ENCODE measurements around the gene SERGEF.

SERGEF gene

GRCh38 chr11:17779861-17780594 lies 232.8 kb downstream of the SERGEF start:
- no peak for DNase-seq

DNA sequence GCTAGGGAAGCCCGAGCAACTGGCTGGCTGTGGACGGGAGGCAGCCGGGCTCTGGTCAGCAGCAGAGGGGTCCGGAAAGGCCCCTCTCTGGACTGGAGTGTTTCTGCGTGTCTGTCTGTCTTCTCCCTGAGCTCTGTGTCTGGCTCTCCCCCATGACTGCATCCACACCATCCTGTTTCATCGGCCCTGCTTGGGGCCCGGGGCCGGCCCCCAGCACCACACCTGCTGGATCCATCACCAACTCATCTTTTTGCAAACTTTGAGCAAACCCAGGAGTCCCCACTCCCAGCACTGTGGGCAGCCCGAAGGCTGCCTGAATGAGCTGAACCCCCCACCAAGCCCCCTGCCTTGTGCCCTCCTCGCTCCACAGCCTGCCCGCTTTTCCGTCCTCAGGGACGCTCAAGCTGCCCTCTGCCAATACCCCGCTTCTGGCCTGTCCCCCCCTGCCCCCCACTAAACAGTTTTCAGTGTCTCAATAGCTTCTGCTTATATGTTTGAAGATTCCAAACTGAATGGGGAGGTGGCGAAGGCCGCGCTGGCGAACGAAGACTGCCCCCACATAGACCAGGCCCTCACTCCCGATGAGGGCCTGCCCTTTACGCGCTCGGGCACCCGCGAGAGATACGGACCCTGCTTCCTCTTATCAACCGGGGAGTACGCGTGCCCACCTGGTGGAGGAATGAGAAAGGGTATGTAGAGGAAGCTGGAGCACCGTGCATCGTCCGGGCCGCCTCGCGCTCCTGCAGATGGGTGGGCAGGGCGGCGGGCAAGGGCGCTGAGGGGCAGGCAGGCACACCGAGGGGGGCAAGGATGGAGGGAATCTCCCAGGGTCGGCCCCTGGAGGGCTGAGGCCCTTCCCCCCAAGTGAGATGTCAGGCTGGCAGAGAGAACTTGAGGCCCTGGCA lies 233.6 kb downstream of the SERGEF start:
- DNase-seq = no peak

- no peak for DNase-seq
Measured at GRCh38 chr11:17778352-17778751, 234.5 kb downstream of the SERGEF start.

- DNase-seq = no peak
Measured at GRCh38 chr11:17777738-17778091, 235.1 kb downstream of the SERGEF start.

GRCh38 chr11:17777086-17777737 lies 235.6 kb downstream of the SERGEF start:
- DNase-seq = no peak

GRCh38 chr11:17776212-17776875 lies 236.5 kb downstream of the SERGEF start:
- DNase-seq = no peak

DNA sequence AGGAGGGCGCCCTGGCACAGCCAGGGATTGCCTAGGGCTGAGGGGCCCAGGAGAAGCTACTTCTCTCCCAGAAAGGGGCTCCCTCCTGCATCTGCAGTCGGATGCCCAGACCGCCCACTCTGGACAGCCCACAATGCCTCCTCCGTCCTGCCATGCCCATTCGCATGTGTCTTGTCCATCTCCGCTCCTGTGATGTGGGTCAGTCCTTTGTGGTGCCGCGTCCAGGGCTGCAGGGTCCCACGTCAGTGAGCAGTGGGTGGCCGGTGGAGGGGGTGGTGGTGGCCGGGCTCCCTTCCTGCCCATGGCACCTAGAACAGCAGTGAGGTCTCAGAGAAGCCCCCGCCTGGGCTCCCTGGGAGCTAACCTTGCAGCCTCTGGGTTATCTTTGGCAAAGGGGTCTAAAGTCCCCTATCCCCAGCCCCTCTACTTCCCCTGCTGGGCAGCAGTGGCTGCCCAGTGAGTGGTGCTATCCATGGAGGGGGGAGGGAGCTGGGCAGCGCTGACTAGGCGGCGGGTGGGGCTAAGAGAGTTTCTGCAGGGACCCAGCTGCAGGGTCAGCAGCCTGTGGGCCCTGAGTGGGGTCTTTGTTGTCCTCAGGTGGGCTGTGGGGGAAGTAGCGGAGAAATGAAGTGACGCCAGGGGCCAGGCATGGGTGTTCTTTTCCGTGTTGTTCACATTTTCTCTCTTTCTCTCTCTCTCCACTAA lies 237.2 kb downstream of the SERGEF start:
- no peak for DNase-seq

DNA sequence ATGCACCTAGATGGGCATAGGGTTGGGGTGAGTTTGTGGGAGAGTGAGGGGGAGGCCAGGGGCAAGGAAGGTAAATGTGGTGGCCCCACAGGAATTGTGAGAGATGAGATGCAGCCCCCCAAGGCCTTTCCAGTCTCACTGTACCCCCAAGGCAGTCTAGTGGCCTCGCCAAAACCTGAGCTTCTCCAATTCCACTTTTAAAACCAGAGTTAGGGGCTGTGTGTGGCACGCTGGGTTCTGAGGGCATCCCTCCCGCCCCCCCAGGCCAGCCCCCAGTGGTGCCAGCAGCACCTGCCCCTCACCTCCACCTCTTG lies 237.9 kb downstream of the SERGEF start:
- no peak for DNase-seq

DNA sequence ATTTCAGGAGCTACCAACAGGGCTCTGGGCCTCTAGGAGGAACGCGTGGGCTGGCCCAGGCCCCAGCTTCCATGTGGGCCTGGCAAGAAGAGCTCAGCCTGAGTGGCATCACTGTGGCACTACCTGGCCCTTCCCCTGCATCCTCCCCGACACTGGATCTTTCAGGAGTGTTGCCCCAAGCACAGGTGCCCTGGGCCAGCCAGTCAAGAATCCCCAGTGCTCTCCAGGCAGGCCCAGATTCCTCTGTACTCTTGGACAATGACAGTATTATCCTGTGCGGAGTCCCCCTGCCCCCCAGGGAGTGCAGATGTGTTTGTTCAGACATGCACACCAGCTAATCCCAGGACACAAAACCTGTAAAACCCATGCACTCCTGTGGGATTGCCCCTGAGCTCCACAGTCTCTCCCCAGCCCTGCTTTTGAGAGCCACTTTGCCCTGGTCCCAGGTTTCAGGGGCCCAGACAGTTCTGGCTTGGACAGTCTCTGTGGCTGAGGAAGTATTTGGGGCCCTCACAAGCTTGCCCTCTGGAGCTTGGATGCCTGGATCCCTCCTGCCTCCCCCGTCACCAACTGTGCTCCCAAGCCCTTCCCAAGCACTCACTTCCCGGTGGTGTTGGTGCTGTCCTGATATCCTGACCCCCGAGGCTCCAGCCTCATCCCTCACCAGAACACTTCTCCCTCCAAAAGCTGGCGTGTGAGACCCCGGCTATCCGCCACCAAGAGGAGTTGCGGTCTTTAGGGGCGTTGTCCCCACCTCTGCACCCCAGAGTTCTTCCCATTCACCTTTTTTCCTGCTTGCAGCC lies 238.4 kb downstream of the SERGEF start:
- DNase-seq = no peak

- DNase-seq = no peak
Measured at GRCh38 chr11:17773674-17774073, 239.2 kb downstream of the SERGEF start.

GRCh38 chr11:17772704-17773600 lies 239.9 kb downstream of the SERGEF start:
- DNase-seq = no peak

DNA sequence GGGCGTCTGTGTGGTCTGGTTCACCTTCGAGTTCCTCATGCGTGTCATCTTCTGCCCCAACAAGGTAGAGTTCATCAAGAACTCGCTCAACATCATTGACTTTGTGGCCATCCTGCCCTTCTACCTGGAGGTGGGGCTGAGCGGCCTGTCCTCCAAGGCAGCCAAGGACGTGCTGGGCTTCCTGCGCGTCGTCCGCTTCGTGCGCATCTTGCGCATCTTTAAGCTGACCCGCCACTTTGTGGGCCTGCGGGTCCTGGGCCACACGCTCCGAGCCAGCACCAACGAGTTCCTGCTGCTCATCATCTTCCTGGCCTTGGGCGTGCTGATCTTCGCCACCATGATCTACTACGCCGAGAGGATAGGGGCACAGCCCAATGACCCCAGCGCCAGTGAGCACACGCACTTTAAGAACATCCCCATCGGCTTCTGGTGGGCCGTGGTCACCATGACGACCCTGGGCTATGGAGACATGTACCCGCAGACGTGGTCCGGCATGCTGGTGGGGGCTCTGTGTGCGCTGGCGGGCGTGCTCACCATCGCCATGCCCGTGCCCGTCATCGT lies 240.9 kb downstream of the SERGEF start:
- no peak for DNase-seq

DNA sequence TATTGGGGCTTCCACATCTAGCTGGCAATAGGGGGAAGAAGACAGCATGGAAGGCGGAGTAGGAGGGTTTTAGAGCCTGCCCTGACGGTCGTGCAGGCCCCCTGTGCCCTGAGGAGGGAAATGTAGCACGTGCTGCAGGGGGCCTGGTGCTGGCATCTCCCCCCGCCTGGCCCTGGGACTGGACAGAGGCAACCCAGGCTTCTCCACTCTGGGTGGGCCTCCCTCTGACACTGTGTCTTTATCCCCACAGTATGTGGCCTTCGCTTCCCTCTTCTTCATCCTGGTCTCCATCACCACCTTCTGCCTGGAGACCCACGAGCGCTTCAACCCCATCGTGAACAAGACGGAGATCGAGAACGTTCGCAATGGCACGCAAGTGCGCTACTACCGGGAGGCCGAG lies 241.4 kb downstream of the SERGEF start:
- no peak for DNase-seq

DNA sequence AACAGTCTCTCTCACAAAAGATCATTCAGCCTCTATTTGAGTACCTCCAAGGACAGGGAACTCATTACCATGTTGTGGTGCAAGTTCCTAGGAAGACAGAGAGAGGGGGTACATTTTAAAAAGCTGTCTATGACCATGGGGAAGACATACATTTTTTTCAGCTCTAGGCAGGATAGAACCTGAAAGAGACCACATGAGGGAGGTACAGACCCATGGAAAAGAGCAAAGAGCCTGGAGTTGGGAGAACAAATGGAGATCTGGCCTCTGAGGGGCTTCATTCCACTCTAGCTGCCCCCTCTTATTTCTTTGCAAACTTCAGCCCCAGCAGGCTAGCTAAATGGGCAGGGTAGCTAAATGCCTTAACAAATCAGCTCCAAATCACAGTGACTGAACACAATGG lies 241.9 kb downstream of the SERGEF start:
- DNase-seq = no peak

DNA sequence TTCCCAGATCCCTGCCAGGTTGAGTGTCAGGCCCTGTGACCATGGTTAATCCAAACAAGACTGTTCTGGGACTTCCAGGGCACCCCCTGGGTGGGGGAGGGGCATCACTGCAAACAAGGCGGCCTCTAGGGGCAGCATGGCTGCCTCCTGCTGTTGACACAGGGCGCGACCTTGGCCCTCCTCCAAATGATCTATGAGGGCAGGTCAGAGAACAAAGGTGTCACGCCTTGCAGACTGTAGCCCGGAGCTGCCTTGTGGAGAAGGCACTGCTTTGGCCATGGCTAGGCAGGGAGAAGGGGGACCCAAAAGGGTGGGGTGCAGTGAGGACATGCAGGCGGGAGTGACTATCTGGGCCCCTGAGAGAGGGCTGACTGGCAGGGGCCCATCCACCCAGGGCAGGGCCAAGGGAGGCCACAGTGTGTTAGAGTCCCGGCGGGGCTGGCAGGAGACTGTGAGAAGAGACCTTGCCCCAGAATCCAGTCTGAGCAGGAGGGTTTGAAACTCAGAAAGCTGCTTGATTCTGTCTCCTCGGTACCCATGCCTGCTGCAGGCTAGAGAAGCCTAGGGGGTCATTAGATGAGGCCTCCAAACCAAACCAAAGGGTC lies 242.7 kb downstream of the SERGEF start:
- DNase-seq = no peak

GRCh38 chr11:17769218-17769617 lies 243.6 kb downstream of the SERGEF start:
- DNase-seq = no peak

DNA sequence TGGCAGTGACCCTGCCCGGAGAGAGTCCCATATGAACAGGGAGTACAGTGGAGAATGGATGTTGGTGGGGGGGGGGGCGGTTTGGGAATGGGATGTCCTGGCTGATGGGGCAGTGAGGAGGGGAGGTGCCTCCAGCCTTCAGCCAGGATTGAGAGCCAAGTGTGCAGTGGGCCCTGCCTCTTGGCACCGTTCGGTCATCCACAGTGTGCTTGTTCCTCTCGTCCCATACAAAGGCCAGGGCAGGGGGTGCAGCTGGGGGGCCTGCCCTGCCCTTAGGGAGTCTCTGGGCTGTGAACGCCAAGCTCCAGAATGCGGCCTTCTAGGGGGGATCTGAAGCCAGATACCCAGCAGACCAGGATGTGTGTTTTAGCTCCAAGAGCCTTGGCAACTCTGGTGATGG lies 244.3 kb downstream of the SERGEF start:
- DNase-seq = no peak

DNA sequence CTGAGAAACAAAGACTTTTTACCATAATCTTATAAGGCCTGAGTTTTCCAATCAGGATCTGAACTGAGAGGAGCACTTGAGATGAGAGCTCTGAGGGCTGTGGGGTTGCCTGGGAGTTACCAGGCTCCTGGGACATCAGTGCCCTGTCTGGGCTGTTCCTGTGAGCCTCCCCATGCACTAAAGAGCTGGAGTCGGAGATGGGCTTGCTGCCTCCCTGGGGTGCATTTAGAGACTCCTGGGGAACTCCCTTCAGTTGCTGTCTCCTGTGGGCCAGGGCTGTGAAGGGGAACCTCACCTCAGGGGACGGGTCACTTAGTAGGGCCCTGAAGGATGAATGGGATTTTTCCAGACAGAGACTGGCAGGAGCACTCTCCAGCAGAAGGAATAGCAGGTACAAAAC lies 244.9 kb downstream of the SERGEF start:
- no peak for DNase-seq

DNA sequence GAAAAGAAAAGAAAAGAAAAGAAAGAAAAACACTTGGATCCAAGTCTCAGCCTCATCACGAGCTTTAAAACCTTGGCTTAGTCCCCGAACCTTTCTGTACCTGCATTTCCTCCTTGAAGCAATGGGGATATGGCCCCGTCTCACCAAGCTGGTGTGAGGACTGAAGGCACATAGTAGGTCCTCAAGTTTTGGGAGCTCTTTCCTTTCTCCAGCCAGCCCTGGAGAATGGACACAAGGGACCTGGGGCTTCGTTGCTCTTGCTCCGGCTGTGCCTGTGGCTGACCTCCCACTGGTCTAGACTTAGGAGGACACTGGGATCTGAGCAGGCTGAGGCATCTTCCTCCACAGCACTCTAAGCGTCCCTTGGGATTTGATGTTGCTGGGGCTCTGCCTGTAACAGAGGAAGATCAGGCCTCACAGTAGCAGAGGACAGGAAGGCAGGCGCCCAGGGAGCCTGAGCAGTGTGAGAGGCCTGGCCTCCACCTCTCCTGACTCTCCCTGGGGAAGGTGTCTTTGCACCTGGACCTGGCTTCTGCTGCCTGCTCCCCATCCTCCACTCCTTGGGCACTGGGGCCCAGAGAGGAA lies 245.5 kb downstream of the SERGEF start:
- no peak for DNase-seq

- no peak for DNase-seq
Measured at GRCh38 chr11:17766590-17766989, 246.3 kb downstream of the SERGEF start.

Data from activated CD4-positive, alpha-beta T cell treated with anti-CD3 and anti-CD28 coated beads for 1 hour (primary cell).